ENCODE data around the gene CFAP58.

Gene CFAP58

DNA sequence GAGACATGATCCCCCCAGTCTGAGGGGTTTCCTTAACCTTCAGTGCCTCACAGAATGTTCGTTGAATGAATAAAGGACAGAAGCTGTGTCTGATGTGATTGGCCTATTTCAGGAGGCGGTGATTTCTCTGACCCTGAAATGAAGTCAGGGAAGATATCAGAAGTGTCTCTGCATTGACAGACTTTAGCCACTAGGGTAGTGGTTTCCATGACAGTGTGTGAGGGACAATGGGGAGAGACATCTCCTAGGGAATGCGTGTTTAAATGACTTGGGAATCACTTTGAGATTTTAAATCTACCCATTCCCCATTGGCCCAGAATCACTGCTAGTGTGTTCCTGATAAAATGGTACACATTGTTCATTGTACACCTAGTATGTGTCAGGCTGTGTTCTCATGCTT, 132.0 kb downstream of the CFAP58 start:
- H3K36me3 ChIP-seq (replicated peaks), result no peaks in the 10 kb centered on the region
- H3K4me3 ChIP-seq (ENCODE audit: low read depth, low read length), result no peak overlapping the region
- TF ChIP-seq CTCF (IDR thresholded peaks at IDR 0.05; ENCODE audit: low read depth, low read length, missing control alignments), result peak; percentile 23
- H3K27me3 ChIP-seq (replicated peaks), result no peaks in the 10 kb centered on the region
- no peak for DNase-seq
- no peak overlapping the region for H3K27ac ChIP-seq
- in situ Hi-C loops (cut with HindIII; ENCODE audit: low pct_ligation_motif_present, low sequenced_read_pairs), result no loop called here

DNA sequence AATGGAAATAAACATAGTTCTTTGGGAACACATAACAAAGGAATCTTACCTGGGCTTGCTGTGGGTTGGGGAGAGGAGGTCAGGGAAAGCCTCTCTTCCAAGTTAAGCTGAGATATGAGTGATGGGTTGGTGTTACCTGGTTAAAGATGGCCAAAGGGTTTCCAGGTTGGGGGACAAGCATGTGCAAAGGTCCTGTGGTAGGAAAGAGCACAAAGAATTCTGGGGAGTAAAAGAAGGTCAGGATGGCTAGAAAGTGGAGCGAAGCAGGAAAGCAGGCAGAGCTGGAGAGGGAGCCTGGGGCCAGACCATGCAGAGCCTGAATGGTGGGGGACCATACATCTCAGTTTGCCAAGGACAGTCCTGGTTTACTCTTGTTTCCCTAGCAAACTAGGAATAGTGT, 133.2 kb downstream of the CFAP58 start:
- Histone ChIP-seq H3K27ac (no peak overlapping the region), H3K36me3 (replicated peaks) (no peaks in the 10 kb centered on the region), H3K27me3 (replicated peaks) (no peaks in the 10 kb centered on the region), H3K4me3 (ENCODE audit: low read depth, low read length) (no peak overlapping the region)
- no peak for TF ChIP-seq CTCF (IDR thresholded peaks at IDR 0.05; ENCODE audit: low read depth, low read length, missing control alignments)
- DNase-seq, result no peak
- in situ Hi-C loops (cut with HindIII; ENCODE audit: low pct_ligation_motif_present, low sequenced_read_pairs), result no loop called here

DNA sequence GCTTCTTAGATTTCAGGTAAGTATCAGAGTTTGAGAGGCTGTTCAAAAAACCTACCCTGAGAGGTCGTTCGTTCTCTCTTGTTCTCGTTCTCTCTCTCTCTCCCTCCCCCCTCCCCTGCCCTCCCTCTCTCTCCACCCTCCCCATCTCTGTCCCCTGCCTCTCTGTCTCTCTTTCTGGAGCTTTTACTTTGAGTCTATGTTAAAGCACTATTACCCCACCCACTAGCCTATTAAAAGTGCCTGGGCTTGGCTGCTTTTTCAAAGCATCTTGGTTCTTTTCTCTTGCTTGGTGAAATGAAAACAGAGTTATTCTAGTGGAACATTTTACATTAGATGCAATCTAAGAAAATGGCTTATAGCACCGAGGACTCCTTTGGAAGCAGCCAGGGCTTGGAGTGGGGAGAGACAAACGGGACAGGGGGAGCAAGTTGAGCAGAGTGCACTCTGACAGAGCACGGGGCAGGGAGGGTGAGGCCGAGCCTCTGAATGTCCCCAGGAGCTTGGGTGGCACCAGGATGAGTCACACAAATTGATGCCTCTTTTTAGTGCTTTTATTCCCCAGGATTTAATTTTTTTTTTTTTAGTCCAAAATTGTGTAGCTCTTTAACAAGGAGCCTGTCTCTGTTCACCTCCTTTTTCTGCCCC, 134.3 kb downstream of the CFAP58 start:
- H3K27ac ChIP-seq, result no peak overlapping the region
- H3K36me3 ChIP-seq (replicated peaks), result no peaks in the 10 kb centered on the region
- no peak for TF ChIP-seq CTCF (IDR thresholded peaks at IDR 0.05; ENCODE audit: low read depth, low read length, missing control alignments)
- in situ Hi-C loops (cut with HindIII; ENCODE audit: low pct_ligation_motif_present, low sequenced_read_pairs), result no loop called here
- DNase-seq, result no peak
- no peak overlapping the region for H3K4me3 ChIP-seq (ENCODE audit: low read depth, low read length)
- no peaks in the 10 kb centered on the region for H3K27me3 ChIP-seq (replicated peaks)

GRCh38 chr10:104488439-104488832, 134.8 kb downstream of the CFAP58 start:
- TF ChIP-seq CTCF (IDR thresholded peaks at IDR 0.05; ENCODE audit: low read depth, low read length, missing control alignments), result no peak
- H3K4me3 ChIP-seq (ENCODE audit: low read depth, low read length), result no peak overlapping the region
- DNase-seq, result no peak
- in situ Hi-C loops (cut with HindIII; ENCODE audit: low pct_ligation_motif_present, low sequenced_read_pairs), result no loop called here
- H3K27ac ChIP-seq, result no peak overlapping the region
- no peaks in the 10 kb centered on the region for H3K27me3 ChIP-seq (replicated peaks)
- no peaks in the 10 kb centered on the region for H3K36me3 ChIP-seq (replicated peaks)

- Histone ChIP-seq H3K4me3 (ENCODE audit: low read depth, low read length) (no peak overlapping the region), H3K27me3 (replicated peaks) (no peaks in the 10 kb centered on the region), H3K27ac (no peak overlapping the region), H3K36me3 (replicated peaks) (no peaks in the 10 kb centered on the region)
- DNase-seq, result no peak
- no peak for TF ChIP-seq CTCF (IDR thresholded peaks at IDR 0.05; ENCODE audit: low read depth, low read length, missing control alignments)
- in situ Hi-C loops (cut with HindIII; ENCODE audit: low pct_ligation_motif_present, low sequenced_read_pairs), result no loop called here
Measured at GRCh38 chr10:104492329-104492940, 138.8 kb downstream of the CFAP58 start.
